ENCODE data around the gene MYH11.
"Not testable (repeated sequence)": the region's sequence is repeated elsewhere in the genome, so short reads cannot be mapped to it uniquely, and the experiment has no call there.

MYH11 gene

DNA sequence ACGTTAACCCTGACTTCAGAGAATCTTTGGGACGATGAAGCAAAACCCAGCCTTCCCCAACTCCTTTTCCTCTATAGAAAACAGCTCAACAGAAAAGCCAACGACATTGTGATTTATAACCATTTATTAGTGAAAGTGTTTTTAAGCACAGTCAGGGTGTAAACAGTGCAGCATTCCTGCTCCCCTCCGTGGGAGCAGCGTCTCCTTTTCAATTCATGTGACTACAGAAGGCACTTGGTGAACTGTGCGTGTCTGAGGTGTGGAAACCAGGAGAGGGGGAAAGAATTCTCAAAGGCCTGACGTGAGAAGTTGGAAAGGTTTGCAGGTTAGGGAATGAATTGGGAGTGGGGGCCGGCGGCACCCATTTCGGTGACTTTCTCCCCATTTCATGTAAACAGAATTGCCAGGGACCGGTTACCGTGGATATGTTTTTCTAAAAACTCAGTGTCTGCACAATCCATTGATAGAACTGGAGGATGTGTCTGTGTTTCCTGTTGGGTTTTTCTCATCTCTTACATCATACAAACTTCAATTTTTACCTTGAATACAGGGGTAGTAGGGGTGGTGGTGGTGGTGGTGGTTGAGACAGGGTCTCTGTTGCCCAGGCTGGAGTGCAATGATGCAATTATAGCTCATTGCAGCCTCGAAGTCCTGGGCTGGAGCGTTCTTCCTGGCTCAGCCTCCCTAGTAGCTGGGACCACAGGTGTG lies 153.6 kb downstream of the MYH11 start:
- peak; percentile 21 for DNase-seq

DNA sequence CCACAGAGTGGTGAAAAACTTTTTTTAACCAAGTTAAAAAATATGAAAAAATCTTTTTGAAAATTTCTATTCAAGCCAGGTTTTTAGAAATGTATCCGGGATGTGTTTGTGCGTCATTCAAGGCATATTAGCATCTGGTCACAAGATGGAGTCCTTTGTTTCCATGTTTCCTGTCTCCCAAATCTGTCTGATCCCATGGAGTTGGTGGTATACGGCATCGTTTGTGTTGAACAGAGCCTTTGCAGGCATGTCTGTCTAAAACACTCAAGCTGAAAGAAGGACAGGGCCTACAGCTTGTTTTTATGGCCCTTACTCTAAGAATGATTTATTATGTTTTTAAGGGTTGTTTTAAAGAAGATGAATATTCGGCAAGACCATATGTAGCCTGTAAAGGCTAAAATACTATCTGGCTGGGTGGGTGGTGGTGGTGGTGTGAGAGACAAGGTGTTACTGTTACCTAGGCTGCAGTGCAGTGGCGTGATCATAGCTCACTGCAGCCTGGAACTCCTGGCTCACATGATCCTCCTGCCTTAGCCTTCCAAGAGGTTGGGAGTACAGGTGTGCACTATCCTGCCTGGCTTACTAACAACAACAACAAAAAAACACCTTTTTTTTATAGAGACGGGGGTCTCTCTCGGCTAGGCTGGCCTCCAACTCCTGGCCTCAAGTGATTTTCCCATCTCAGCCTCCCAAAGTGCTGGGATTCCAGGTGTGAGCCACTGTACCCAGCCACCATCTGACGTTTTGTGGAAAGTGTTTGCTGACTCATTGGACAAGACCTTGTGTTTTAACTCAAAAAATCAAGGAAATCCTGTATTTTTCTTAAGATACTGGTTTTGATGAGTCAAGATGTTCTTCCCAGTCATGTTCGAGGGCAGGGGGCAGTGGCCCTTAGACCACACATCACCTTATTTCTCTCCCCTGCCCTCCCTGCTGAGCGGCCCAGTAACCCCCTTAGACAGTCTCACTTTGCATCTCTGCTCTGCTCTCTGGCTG lies 154.6 kb downstream of the MYH11 start:
- DNase-seq: no peak

DNA sequence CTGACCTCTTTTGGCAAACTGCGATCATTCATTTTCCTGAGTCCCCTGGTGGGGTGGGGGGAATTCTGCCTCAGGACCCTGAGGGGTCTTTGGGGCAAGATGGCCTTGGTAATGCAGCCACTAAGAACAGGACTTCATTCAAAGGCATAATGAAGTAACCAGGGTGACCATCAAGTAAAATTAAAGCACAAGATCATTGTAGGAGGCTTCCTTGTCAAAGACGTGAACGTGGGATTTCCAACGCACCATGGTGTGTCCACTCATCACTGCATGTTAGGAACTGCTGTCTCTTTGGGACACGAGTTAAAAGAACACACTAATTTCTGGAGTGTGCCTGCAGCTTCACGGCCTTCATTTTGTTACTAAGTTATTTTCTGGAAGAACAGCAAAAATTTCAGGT lies 155.5 kb downstream of the MYH11 start:
- no peak for DNase-seq

DNA sequence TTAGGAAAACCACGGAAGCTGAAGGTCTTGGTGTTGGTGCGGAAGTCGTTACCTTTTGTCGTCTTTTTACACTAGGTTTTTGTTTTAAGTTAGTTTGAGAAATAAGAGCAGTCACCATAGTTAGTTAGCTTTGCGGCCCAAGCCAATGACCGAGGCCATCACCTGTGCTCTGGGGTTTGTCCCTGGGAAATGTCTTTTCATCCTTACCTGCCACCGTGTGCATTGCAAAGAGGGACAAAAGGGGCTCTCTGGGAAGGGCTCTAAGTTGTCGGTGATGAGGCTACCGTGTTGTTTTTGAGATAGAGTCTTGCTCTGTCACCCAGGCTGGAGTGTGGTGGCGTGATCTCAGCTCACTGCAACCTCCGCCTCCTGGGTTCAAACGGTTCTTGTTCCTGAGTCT lies 157.0 kb downstream of the MYH11 start:
- DNase-seq: no peak

DNA sequence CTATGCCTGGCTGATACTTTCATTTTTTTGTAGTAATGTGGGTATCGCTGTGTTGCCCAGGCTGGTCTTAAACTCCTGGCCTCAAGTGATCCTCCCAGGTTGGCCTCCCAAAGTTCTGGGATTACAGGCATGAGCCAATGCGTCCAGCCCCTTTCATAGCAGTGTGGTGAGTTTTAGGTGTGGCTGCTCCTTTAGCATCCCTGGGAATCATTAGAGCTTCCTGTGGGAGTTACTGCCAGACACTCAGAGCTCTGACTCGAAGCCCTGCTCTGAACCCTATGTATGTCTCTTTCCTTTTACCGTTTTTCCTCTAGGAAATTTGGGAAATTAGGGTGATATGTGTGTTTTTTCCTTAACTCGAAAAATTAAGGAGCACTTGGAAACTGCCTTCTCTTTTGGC lies 162.3 kb downstream of the MYH11 start:
- no peak for DNase-seq

DNA sequence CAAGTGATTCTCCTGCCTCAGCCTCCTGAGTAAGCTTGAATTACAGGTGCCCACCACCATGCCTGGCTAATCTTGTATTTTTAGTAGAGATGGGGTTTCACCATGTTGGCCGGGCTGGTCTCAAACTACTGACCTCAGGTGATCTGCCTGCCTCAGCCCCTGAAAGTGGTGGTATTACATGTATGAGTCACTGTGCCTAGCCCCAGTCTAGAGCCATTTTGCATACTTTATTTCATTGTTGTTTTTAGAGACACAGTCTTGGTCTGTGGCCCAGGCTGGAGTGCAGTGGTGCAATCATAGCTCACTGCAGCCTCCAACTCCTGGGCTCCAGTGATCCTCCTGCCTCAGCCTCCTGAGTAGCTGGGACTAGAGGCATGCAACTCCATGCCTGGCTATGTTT lies 164.3 kb downstream of the MYH11 start:
- DNase-seq: not testable (repeated sequence)

DNA sequence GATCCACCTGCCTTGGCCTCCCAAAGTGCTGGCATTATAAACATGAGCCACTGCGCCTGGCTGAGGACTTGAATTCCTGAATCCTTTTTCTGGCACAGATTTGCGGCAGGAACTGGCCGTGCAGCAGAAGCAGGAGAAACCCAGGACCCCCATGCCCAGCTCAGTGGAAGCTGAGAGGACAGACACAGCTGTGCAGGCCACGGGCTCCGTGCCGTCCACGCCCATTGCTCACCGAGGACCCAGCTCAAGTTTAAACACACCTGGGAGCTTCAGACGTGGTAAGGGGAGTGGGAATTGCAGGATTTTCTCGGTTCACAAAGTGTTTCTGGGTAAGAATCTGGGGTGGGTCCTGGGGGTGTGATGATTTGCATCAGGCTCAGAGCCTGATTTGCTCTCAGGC lies 165.8 kb downstream of the MYH11 start:
- no peak for DNase-seq

DNA sequence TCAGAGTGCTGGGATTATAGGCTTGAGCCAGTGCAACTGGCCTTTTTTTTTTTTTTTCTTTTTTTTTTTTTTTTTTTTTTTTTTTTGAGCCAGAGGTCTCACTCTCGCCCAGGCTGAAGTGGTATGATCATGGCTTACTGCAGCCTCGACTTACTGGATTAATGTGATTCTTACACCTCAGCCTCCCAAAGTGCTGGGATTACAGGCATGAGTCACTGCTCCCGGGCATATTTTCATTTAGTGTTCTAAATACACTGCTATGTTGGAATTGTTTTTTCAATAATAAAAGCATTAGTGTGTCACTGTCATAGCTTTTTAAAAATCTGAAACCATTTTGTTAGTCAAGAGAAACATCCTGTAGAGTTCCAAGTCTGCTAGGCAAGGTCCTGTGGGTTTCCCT lies 166.5 kb downstream of the MYH11 start:
- DNase-seq: no peak

DNA sequence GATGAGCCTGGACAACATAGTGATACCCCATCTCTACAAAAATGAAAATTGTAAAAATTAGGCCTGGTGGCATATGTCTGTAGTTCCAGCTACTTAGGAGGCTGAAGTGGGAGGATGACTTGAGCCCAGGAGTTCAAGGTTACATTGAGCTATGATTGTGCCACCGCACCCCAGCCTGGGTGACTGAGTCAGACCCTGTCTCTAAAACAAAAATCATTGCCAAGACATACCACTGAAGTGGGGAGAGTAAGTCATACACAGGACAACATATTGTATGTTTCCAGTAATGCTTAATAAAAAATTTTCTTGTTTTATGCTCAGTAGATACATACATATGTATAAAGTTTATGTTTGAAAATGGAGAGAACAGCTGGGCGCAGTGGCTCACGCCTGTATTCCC lies 167.5 kb downstream of the MYH11 start:
- DNase-seq: no peak

DNA sequence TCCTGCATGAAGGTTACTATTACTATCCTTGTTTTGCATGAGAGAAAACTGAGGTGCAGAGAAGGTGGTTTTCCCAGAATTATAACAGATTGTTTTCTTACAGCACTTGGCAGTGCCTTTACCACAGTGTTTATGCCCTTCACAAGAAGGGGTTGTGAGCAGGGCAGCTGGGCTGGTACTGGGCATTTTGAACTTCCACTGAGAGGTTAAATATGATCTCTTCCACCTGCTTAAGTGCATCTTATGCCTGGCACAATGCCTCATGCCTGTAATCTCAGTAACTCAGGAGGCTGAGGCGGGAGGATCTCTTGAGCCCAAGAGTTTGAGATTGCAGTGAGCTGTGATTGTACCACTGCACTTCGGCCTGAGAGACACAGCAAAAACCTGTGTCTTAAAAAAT lies 170.5 kb downstream of the MYH11 start:
- DNase-seq: no peak

DNA sequence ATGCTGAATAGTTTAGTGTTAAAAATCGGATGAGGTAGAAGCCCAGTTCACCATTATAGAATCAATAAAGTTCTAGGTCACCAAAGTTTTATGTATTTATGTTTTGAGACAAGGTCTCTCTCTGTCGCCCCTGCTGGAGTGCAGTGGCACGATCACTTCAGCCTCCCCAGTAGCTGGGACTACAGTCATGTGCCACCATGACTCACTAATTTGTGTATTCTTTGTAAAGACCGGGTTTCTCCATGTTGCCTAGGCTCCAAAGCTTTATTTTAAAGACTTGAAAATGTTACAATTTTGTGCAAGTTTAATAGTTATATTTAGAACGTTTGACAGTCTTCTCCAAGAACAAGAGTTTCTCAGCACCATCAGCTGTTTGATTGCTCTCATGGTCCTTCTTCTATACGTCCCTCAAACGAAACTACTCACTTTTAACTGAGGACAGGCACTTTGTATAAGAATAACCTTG lies 174.7 kb downstream of the MYH11 start:
- DNase-seq: peak; percentile 88

DNA sequence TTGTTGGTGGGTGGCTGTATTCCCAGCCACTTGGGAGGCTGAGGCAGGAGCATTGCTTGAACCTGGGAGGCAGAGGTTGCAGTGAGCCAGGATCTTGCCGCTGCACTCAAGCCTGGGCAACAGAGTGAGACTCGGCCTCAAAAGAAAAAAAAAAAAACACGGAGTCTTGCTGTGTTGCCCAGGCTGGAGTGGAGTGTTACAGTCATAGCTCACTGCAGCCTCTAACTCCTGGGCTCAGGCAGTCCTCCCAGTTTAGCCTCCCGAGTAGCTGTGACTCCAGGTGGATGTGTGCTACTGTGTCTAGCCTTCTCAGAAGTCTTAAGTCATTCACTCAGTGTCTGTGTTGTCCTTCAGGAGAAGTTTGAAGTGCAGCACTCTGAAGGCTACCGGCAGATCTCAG lies 179.4 kb downstream of the MYH11 start:
- no peak for DNase-seq

DNA sequence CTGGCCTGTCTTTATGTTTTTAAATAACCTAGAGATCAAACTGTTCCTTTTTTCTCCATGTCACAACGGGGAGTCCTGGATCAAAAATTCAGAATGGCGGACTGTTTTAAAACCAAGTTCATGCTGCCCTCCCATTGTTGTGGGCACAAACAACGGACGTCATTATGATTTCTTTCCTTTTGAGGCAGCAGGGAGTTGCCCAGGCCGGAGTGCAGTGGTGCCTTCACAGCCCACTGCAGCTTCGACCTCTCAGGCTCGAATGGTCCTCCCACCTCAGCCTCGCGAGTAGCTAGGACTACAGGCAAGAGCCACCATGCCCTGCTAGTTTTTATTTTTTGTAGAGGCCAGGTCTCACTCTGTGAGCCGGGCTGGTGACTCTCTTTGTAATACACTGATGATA lies 180.3 kb downstream of the MYH11 start:
- no peak for DNase-seq

DNA sequence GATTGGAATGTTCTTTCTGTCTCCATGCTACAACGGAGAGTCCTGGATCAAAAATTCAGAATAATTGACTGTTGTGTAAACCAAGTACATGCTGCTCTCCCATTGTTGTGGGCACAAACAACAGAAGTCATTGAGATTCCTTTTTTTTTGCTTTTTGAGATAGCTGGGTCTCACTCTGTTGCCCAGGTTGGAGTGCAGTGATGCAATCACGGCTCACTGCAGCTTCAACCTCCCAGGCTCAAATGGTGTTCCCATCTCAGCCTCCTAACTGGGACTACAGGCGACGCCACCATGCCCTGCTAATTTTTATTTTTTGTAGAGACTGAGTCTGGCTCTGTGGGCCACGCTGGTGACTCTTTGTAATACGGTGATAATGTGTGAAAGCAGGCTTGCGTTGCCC lies 182.3 kb downstream of the MYH11 start:
- no peak for DNase-seq

DNA sequence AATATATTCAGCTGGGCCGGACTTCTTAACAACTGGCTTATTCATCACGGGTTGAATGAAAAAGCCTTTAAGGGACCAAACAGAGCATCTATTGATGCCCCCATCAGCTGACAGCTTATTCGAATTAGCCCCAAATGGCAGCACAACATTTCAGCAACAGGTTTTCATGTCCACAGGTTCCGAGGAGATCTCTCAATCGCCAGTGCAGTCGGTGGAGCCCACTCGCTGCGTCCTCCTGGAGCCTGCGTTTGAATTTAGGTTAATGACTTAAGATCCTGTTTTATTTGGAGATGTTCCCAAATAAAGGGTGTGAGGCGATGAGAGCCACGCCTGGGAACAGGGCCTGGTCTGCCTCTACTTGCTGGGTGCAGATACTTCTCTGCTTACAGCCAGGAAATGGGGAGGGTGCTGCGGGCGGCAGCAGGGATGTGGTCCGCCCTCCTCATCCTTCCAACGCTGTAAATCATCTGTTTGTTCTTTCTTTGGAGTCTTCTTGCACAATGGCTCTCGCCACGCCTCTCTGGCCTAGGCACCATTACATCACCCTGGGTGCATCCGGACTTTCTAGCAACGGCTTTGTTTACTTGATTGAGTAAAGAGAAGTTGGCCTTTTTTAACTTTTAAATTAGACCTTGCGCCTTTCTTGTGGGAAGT lies 184.2 kb downstream of the MYH11 start:
- DNase-seq: peak; percentile 95

DNA sequence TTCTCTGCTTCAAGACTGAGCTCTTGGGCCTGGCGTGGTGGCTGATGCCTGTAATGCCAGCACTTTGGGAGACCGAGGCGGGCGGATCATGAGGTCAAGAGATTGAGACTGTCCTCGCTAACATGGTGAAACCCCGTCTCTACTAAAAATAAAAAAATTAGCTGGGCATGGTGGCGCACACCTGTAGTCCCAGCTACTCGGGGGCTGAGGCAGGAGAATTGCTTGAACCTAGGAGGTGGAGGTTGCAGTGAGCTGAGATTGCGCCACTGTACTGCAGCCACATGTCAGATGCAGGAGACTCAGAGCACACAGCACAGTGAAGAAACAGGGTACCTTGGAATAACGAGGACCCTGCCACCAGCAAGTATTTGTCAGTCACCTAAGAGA lies 184.7 kb downstream of the MYH11 start:
- not testable (repeated sequence) for DNase-seq

DNA sequence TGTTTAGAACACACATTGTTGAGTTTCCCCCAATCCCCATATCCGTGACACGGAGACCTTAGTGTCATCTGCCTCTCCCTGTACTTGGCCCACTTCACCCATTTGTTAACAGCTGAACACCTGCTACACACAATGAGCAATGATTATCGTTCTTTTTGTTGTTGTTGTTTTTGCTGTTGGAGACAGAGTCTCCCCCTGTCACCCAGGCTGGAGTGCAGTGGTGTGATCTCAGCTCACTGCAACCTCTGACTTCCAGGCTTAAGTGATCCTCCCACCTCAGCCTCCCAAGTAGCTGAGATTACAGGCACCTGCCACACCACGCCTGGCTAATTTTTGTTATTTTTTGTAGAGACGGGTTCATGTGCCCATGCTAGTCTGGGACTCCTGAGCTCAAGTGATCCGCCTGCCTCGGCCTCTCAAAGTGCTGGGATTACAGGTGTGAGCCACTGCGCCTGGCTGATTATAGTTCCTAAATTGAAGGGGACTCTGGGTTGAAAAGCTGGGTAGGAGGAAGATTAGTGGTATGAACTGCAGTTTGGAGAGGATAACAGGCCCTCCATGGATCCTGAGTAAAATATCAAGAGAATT lies 185.2 kb downstream of the MYH11 start:
- DNase-seq: no peak

DNA sequence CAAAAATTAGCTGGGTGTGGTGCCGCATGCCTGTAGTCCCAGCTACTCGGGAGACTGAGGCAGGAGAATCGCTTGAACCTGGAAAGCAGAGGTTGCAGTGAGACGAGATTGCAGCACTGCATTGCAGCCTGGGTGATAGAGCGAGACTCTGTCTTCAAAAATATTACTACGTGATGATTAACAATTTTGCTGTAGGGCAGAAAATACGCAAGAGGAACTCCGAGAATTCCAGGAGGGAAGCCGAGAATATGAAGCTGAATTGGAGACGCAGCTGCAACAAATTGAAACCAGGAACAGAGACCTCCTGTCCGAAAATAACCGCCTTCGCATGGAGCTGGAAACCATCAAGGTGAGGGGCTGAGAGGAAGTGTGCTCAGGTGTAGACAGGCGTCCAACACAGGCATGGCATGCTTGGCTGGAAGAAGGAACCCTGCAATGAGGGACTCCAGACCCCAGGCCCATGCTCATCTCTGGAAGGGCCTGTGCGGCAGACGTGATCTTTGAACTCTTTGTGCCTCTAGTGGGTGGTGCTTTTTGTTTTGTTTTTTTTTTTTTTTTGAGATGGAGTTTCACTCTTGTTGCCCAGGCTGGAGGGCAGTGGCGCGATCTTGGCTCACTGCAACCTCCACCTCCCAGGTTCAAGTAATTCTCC lies 189.6 kb downstream of the MYH11 start:
- no peak for DNase-seq

DNA sequence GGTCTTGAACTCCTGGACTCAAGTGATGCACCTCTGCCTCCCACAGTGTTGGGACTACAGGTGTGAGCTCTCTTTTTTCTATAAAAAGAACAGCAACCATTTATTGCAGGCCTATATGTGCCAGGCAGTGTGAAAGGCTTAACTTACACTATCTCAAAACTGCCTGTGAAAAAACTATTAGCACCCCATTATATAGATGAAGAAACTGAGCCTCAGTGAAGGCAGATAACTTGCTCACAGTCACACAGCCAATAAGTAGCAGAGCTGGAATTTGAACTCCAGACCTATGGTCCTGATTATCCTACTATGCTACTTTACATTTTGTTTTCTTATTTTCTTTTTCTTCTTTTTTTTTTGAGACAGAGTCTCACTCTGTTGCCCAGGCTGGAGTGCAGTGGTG lies 191.7 kb downstream of the MYH11 start:
- DNase-seq: no peak

DNA sequence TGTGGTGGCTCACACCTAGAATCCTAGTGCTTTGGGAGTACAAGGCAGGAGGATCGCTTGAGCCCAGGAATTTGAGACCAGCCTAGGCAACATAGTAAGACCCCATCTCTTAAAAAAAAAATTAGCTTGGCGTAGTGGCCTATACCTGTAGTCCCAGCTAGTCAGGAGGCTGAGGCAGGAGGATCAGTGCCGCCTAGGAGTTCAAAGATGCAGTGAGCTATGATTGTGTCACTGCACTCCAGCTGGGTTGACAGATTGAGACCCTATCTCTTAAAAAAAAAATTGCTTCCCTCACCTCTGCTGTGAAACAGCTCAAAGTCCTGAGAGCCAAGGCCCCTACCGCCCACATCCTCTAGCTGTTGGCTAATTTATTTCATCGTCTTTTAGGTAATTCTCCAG lies 196.6 kb downstream of the MYH11 start:
- no peak for DNase-seq

DNA sequence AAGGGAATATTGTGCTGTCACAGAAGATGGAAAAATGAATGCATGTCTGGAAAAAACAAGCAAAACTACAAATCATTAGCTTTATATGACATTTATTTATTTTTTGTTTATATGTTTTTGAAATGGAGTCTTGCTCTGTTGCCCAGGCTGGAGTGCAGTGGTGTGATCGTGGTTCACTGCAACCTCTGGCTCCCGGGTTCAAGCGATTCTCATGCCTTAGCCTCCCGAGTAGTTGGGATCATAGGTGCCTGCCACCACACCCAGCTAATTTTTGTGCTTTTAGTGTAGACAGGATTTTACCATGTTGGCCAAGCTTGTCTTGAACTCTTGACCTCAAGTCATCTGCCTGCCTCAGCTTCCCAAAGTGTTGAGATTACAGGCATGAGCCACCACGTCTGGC lies 198.3 kb downstream of the MYH11 start:
- DNase-seq: no peak

DNA sequence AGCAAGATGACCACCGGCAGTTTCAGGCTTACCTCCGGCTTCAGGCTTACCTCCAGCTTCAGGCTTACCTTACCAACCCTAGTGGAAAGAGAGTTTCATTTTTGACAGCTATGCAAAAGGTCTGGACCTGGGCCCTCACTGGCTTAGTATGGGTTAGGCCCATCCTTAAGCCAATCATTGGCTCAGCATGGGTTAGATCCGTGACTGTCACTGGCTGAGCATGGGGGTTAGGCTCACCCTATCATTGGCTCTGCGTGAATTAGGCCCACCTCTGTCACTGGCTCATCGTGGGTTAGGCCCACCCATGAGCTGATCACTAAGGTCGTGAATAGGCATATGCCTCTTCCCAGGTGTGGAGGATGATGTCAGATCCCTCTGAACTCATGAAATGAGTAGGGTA lies 198.7 kb downstream of the MYH11 start:
- no peak for DNase-seq

DNA sequence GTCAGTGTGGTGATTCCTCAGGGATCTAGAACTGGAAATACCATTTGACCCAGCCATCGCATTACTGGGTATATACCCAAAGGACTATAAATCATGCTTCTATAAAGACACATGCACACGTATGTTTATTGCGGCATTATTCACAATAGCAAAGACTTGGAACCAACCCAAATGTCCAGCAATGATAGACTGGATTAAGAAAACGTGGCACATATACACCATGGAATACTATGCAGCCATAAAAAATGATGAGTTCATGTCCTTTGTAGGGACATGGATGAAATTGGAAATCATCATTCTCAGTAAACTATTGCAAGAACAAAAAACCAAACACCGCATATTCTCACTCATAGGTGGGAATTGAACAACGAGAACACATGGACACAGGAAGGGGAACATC lies 201.3 kb downstream of the MYH11 start:
- not testable (repeated sequence) for DNase-seq

All from hematopoietic multipotent progenitor cell treated with erythropoietin and hydrocortisone succinate and interleukin-3 and kit ligand, for 4 days (in vitro differentiated cells).